HepG2 (cell line): ENCODE data around the gene ZMYND8. TPM values are rescaled to one million over a fixed set of nuclear protein-coding genes. Genes with fewer than 3 reads are reported as not detected.

ENCODE experiments used
- CERS6 ChIP-seq: sonication (generic); formaldehyde crosslinking; IDR thresholded peaks from 2 replicates; pipeline ENCODE4 v1.5.0; 2020; ENCODE audit warnings: missing genetic modification reagents
- HOXA5 ChIP-seq: sonication (generic); formaldehyde crosslinking; IDR thresholded peaks from 2 replicates; pipeline ENCODE4 v1.4.0; 2020; ENCODE audit warnings: missing genetic modification reagents
- LRRFIP1 ChIP-seq: sonication (generic); formaldehyde crosslinking; conservative IDR thresholded peaks from 2 replicates; pipeline ENCODE4 v1.4.0; 2020; ENCODE audit warnings: missing genetic modification reagents
- MEIS1 ChIP-seq: sonication (generic); formaldehyde crosslinking; IDR thresholded peaks from 2 replicates; pipeline ENCODE4 v1.9.0; 2021; ENCODE audit warnings: mild to moderate bottlenecking, missing genetic modification reagents, moderate library complexity, borderline replicate concordance
- RBM22 ChIP-seq: fragments of 200-400 bp; formaldehyde crosslinking; optimal IDR thresholded peaks from 2 replicates; pipeline ENCODE3; 2017; ENCODE audit warnings: mild to moderate bottlenecking, low read length, moderate library complexity
- REPIN1 ChIP-seq: sonication (generic); formaldehyde crosslinking; IDR thresholded peaks from 2 replicates; pipeline ENCODE4 v1.8.0; 2022; ENCODE audit warnings: missing genetic modification reagents, low read depth, mild to moderate bottlenecking, borderline replicate concordance
- SP4 ChIP-seq: sonication (generic); formaldehyde crosslinking; IDR thresholded peaks from 2 replicates; pipeline ENCODE4 v1.8.1; 2023; ENCODE audit warnings: mild to moderate bottlenecking, missing genetic modification reagents
- TARDBP ChIP-seq: sonication (generic); formaldehyde crosslinking; IDR thresholded peaks from 2 replicates; pipeline ENCODE4 v1.8.0; 2022; ENCODE audit warnings: mild to moderate bottlenecking, missing genetic modification reagents
- THAP11 ChIP-seq: IDR thresholded peaks from 2 replicates; pipeline ENCODE4 v1.6.1; 2016; ENCODE audit warnings: missing biosample characterization, missing genetic modification reagents
- ZBTB7A ChIP-seq: sonication (generic); formaldehyde crosslinking; IDR thresholded peaks from 2 replicates; pipeline ENCODE4 v1.8.0; 2022; ENCODE audit warnings: mild to moderate bottlenecking, missing genetic modification reagents
- ZNF10 ChIP-seq: sonication (generic); formaldehyde crosslinking; IDR thresholded peaks from 2 replicates; pipeline ENCODE4 v1.4.0; 2020; ENCODE audit warnings: mild to moderate bottlenecking, low read depth, missing genetic modification reagents, borderline replicate concordance
- ZNF143 ChIP-seq: sonication (generic); formaldehyde crosslinking; IDR thresholded peaks from 2 replicates; pipeline ENCODE4 v1.4.0; 2020; ENCODE audit warnings: missing genetic modification reagents
- ZNF451 ChIP-seq: sonication (generic); formaldehyde crosslinking; IDR thresholded peaks from 2 replicates; pipeline ENCODE4 v1.5.0; 2020; ENCODE audit warnings: mild to moderate bottlenecking, missing genetic modification reagents
- ZNF556 ChIP-seq: sonication (generic); formaldehyde crosslinking; IDR thresholded peaks from 2 replicates; pipeline ENCODE4 v1.4.0; 2020; ENCODE audit warnings: mild to moderate bottlenecking, missing genetic modification reagents, borderline replicate concordance
- ZNF776 ChIP-seq: sonication (generic); formaldehyde crosslinking; IDR thresholded peaks from 2 replicates; pipeline ENCODE4 v1.4.0; 2020; ENCODE audit warnings: mild to moderate bottlenecking, missing genetic modification reagents
- polyA plus RNA-seq, 8 experiments: library from polyadenylated mRNA; depleted of rRNA in 3 of 8; stranded (reverse) in 7 of 8; unstranded in 1 of 8; fragments of >200 nt; fragmentation: Illumina TruSeq in 4 of 8; extraction: Trizol in 4 of 8; gene quantifications; 2 replicates each; pipeline versions ENCODE4 v1.2.1 to v1.2.3, GENCODE V29; 2011 to 2016; ENCODE audit warnings: low read depth in 4 of 8, missing spikeins in 1 of 8, mixed read lengths in 1 of 8; ENCODE audit not compliant: insufficient read depth in 1 of 8
- total RNA-seq, 5 experiments: library from RNA; depleted of rRNA; stranded (reverse); fragments of >200 nt; fragmentation: Illumina TruSeq; extraction: Trizol; gene quantifications; 2 replicates each; pipeline ENCODE4 v1.2.3, GENCODE V29; 2016; ENCODE audit warnings: low read depth in 1 of 5
- TF ChIP-seq, protein P1 (sequence below): sonication (generic); formaldehyde crosslinking; IDR thresholded peaks from 2 replicates; pipeline ENCODE4 v1.5.1; 2020; ENCODE audit warnings: missing genetic modification reagents, mild to moderate bottlenecking, borderline replicate concordance
- TF ChIP-seq, protein P2 (sequence below): sonication (generic); formaldehyde crosslinking; IDR thresholded peaks from 2 replicates; pipeline ENCODE4 v1.8.1; 2022; ENCODE audit warnings: low read depth, mild to moderate bottlenecking, missing genetic modification reagents
- TF ChIP-seq, protein P3 (sequence below): sonication (generic); formaldehyde crosslinking; IDR thresholded peaks from 2 replicates; pipeline ENCODE4 v1.5.0; 2020; ENCODE audit warnings: missing genetic modification reagents, mild to moderate bottlenecking, borderline replicate concordance

The ZMYND8 gene
- total and polyA plus RNA-seq, 2 of the 13 experiments (the other 11 are each of a cell fraction or from before 2014, with no cell fraction given) = 53.9 to 84.7 TPM

GRCh38 chr20:47258745-47259695, 97.5 kb downstream of the ZMYND8 start (continued):
- TF ChIP-seq, protein P1, sequence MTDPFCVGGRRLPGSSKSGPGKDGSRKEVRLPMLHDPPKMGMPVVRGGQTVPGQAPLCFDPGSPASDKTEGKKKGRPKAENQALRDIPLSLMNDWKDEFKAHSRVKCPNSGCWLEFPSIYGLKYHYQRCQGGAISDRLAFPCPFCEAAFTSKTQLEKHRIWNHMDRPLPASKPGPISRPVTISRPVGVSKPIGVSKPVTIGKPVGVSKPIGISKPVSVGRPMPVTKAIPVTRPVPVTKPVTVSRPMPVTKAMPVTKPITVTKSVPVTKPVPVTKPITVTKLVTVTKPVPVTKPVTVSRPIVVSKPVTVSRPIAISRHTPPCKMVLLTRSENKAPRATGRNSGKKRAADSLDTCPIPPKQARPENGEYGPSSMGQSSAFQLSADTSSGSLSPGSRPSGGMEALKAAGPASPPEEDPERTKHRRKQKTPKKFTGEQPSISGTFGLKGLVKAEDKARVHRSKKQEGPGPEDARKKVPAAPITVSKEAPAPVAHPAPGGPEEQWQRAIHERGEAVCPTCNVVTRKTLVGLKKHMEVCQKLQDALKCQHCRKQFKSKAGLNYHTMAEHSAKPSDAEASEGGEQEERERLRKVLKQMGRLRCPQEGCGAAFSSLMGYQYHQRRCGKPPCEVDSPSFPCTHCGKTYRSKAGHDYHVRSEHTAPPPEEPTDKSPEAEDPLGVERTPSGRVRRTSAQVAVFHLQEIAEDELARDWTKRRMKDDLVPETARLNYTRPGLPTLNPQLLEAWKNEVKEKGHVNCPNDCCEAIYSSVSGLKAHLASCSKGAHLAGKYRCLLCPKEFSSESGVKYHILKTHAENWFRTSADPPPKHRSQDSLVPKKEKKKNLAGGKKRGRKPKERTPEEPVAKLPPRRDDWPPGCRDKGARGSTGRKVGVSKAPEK (CRISPR knock-in tag) = no peak
- TF ChIP-seq ZNF451 (CRISPR knock-in tag) (no peak), ZBTB7A (peak; percentile 24; the same call in 1 of the 2 replicates), HOXA5 (CRISPR knock-in tag) (0 out of 2 replicates have a peak, but pooled peaks have one; percentile 35), ZNF10 (CRISPR knock-in tag) (no peak), TARDBP (0 out of 2 replicates have a peak, but pooled peaks have one; percentile 36), SP4 (CRISPR knock-in tag) (no peak), RBM22 (peak; percentile 91), ZNF556 (CRISPR knock-in tag) (0 out of 2 replicates have a peak, but pooled peaks have one; percentile 29), REPIN1 (CRISPR knock-in tag) (no peak), MEIS1 (CRISPR knock-in tag) (no peak), LRRFIP1 (no peak), THAP11 (CRISPR knock-in tag) (no peak), ZNF776 (no peak), ZNF143 (CRISPR knock-in tag) (0 out of 2 replicates have a peak, but pooled peaks have one; percentile 29), CERS6 (no peak)
- TF ChIP-seq, protein P2, sequence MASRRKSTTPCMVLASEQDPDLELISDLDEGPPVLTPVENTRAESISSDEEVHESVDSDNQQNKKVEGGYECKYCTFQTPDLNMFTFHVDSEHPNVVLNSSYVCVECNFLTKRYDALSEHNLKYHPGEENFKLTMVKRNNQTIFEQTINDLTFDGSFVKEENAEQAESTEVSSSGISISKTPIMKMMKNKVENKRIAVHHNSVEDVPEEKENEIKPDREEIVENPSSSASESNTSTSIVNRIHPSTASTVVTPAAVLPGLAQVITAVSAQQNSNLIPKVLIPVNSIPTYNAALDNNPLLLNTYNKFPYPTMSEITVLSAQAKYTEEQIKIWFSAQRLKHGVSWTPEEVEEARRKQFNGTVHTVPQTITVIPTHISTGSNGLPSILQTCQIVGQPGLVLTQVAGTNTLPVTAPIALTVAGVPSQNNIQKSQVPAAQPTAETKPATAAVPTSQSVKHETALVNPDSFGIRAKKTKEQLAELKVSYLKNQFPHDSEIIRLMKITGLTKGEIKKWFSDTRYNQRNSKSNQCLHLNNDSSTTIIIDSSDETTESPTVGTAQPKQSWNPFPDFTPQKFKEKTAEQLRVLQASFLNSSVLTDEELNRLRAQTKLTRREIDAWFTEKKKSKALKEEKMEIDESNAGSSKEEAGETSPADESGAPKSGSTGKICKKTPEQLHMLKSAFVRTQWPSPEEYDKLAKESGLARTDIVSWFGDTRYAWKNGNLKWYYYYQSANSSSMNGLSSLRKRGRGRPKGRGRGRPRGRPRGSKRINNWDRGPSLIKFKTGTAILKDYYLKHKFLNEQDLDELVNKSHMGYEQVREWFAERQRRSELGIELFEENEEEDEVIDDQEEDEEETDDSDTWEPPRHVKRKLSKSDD = 0 out of 2 replicates have a peak, but pooled peaks have one; percentile 32
- TF ChIP-seq, protein P3, sequence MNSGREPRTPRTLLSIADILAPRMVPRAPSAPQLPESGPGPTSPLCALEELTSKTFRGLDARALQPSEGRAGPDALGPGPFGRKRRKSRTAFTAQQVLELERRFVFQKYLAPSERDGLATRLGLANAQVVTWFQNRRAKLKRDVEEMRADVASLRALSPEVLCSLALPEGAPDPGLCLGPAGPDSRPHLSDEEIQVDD (CRISPR knock-in tag) = no peak
